GM10248 (cell line): ENCODE results near the gene PANX3.

Source experiments
- CTCF ChIA-PET: fragments of 300-600 bp; sonication (Branson Sonifier 250); formaldehyde crosslinking; extraction: SDS; loops from one replicate; lab custom pipeline; 2021; ENCODE audit warnings: antibody characterized with exemption; lab: Yijun Ruan, JAX
- POLR2A ChIA-PET: fragments of 350-650 bp; sonication (Branson Sonifier 250); formaldehyde crosslinking; extraction: SDS; loops from one replicate; lab custom pipeline; 2020; ENCODE audit warnings: antibody characterized with exemption; lab: Yijun Ruan, JAX
- DNase-seq: peaks from one replicate; pipeline ENCODE4 v3.0.0; 2012; ENCODE audit errors: extremely low spot score
- CTCF ChIP-seq: IDR thresholded peaks from 2 replicates; pipeline ENCODE4 v1.5.1; 2012; ENCODE audit warnings: mild to moderate bottlenecking, low read depth; ENCODE audit errors: extremely low read depth, missing control alignments, control extremely low read depth

PANX3 gene

GRCh38 chr11:124610295-124610694, 933 bp upstream of the PANX3 start:
- no peak for DNase-seq
- CTCF ChIA-PET = interaction anchor here (1.0 kb wide), 1 partner anchor 40 kb away, joined by 3 read pairs; no protein-coding TSS in a partner anchor
- TF ChIP-seq CTCF = no peak
- POLR2A ChIA-PET = interaction anchor here (0.6 kb wide), 1 partner anchor 26 kb away, joined by 3 read pairs; no protein-coding TSS in a partner anchor

DNA sequence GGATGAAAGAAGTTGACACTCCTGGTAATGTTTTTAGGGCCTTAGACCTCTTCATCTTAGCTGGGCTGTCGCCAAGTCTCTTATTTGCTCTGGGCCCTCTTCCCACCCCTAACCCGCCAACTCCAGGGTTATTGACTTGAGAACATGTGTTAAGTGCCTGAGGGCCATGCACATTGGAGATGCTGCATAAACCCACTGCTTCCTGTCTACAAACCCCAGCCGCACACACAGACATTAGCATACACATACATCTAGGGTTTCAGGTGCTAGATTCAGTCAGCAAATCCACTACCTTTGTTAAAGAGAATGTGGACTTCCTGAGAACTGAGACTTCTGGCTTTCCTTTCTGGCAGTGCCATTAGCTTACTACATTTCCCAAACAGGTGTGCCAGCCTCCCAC, 817 bp downstream of the PANX3 start:
- DNase-seq = no peak
- CTCF ChIA-PET = no interaction called here

GRCh38 chr11:124612567-124613246, 1.5 kb downstream of the PANX3 start:
- CTCF ChIA-PET = no interaction called here
- DNase-seq = no peak
- POLR2A ChIA-PET = no interaction called here
- TF ChIP-seq CTCF = no peak

More for the DNA sequence above, 817 bp downstream of the PANX3 start:
- POLR2A ChIA-PET = no interaction called here
- TF ChIP-seq CTCF = no peak

- DNase-seq = no peak
- TF ChIP-seq CTCF = no peak
- ChIA-PET CTCF (interaction anchor here (0.9 to 2.1 kb wide), 2 partner anchors 11 to 128 kb away, joined by 3 to 5 read pairs; no protein-coding TSS in a partner anchor), POLR2A (no interaction called here)
These were observed 7.6 kb downstream of the PANX3 start for GRCh38 chr11:124618863-124619262.

GRCh38 chr11:124622531-124623451, 11.6 kb downstream of the PANX3 start, which contains the start of gene TBRG1:
Gene TBRG1 (plus strand): TSS chr11:124622864. CDS start chr11:124623084, 220 bp downstream.
- CTCF ChIA-PET = interaction anchor here (0.9 to 6.9 kb wide), 9 partner anchors 17 to 723 kb away, joined by 3 to 30 read pairs (median 4); no protein-coding TSS in a partner anchor
- DNase-seq = peak; percentile 92

More at GRCh38 chr11:124622531-124623451, 11.6 kb downstream of the PANX3 start, which contains the start of gene TBRG1:
- TF ChIP-seq CTCF = no peak
- POLR2A ChIA-PET = no interaction called here
